GM21423 (cell line): ENCODE results near the gene BAZ2B.
"Not testable (repeated sequence)": the region's sequence is repeated elsewhere in the genome, so short reads cannot be mapped to it uniquely, and the experiment has no call there.

Experiments
- ATAC-seq: cut with Tn5 transposase; IDR thresholded peaks from one replicate; pipeline ENCODE4 v1.9.1; 2021; ENCODE audit warnings: mild to moderate bottlenecking, moderate library complexity; ENCODE audit not compliant: unreplicated experiment

BAZ2B gene

GRCh38 chr2:159616286-159616701 lies at the start of gene BAZ2B:
BAZ2B (minus strand) TSS chr2:159616548; CDS start chr2:159478719, 137,829 bp downstream.
- no peak for ATAC-seq

GRCh38 chr2:159661286-159661685 lies 44.9 kb upstream of the BAZ2B start:
- no peak for ATAC-seq

GRCh38 chr2:159658881-159659873 lies 42.8 kb upstream of the BAZ2B start:
- no peak for ATAC-seq

GRCh38 chr2:159653962-159654361 lies 37.6 kb upstream of the BAZ2B start:
- ATAC-seq: no peak

GRCh38 chr2:159651884-159652283 lies 35.5 kb upstream of the BAZ2B start:
- no peak for ATAC-seq

- ATAC-seq: no peak
Measured at GRCh38 chr2:159650574-159650973, 34.2 kb upstream of the BAZ2B start.

GRCh38 chr2:159648643-159649042 lies 32.3 kb upstream of the BAZ2B start:
- ATAC-seq: no peak

GRCh38 chr2:159647667-159648066 lies 31.3 kb upstream of the BAZ2B start:
- ATAC-seq: no peak

- ATAC-seq: no peak
Measured at GRCh38 chr2:159640176-159640575, 23.8 kb upstream of the BAZ2B start.

GRCh38 chr2:159639712-159640111 lies 23.4 kb upstream of the BAZ2B start:
- ATAC-seq: no peak

GRCh38 chr2:159639071-159639470 lies 22.7 kb upstream of the BAZ2B start:
- no peak for ATAC-seq

GRCh38 chr2:159637988-159638501 lies 21.7 kb upstream of the BAZ2B start:
- no peak for ATAC-seq

- no peak for ATAC-seq
Measured at GRCh38 chr2:159637240-159637639, 20.9 kb upstream of the BAZ2B start.

- ATAC-seq: no peak
Measured at GRCh38 chr2:159635006-159635789, 18.9 kb upstream of the BAZ2B start.

GRCh38 chr2:159633219-159633618 lies 16.9 kb upstream of the BAZ2B start:
- no peak for ATAC-seq

GRCh38 chr2:159625628-159626027 lies 9.3 kb upstream of the BAZ2B start:
- not testable (repeated sequence) for ATAC-seq

- no peak for ATAC-seq
Measured at GRCh38 chr2:159623436-159623835, 7.1 kb upstream of the BAZ2B start.

- ATAC-seq: no peak
Measured at GRCh38 chr2:159622966-159623365, 6.6 kb upstream of the BAZ2B start.

- ATAC-seq: no peak
Measured at GRCh38 chr2:159620796-159621195, 4.4 kb upstream of the BAZ2B start.

GRCh38 chr2:159617646-159618045 lies 1.3 kb upstream of the BAZ2B start:
- ATAC-seq: no peak

- no peak for ATAC-seq
Measured at GRCh38 chr2:159617100-159617499, 752 bp upstream of the BAZ2B start.
